ENCODE measurements around the gene GPER1.

GPER1 gene

GRCh38 chr7:1130021-1130990 is 42.4 kb downstream of the GPER1 start:
- DNase-seq (ENCODE audit: low read depth) = no peak
- H3K4me3 ChIP-seq (replicated peaks; ENCODE audit: low read depth, low read length) = no peak overlapping the region
- TF ChIP-seq CTCF (IDR thresholded peaks at IDR 0.05; ENCODE audit: low read length, missing control alignments) = no peak

GRCh38 chr7:1131471-1132265 is 43.8 kb downstream of the GPER1 start:
- TF ChIP-seq CTCF (IDR thresholded peaks at IDR 0.05; ENCODE audit: low read length, missing control alignments) = no peak
- DNase-seq (ENCODE audit: low read depth) = no peak
- no peak overlapping the region for H3K4me3 ChIP-seq (replicated peaks; ENCODE audit: low read depth, low read length)

- H3K4me3 ChIP-seq (replicated peaks; ENCODE audit: low read depth, low read length) = no peak overlapping the region
- no peak for TF ChIP-seq CTCF (IDR thresholded peaks at IDR 0.05; ENCODE audit: low read length, missing control alignments)
- no peak for DNase-seq (ENCODE audit: low read depth)
These were observed 47.0 kb downstream of the GPER1 start for GRCh38 chr7:1134951-1135350.

- DNase-seq (ENCODE audit: low read depth) = no peak
- H3K4me3 ChIP-seq (replicated peaks; ENCODE audit: low read depth, low read length) = peak overlapping the region; percentile 86
- TF ChIP-seq CTCF (IDR thresholded peaks at IDR 0.05; ENCODE audit: low read length, missing control alignments) = no peak
These were observed 49.1 kb downstream of the GPER1 start for GRCh38 chr7:1136841-1137516.

GRCh38 chr7:1137517-1138167 is 49.7 kb downstream of the GPER1 start:
- no peak for DNase-seq (ENCODE audit: low read depth)
- H3K4me3 ChIP-seq (replicated peaks; ENCODE audit: low read depth, low read length) = peak overlapping the region; percentile 86

More at GRCh38 chr7:1137517-1138167, 49.7 kb downstream of the GPER1 start:
- no peak for TF ChIP-seq CTCF (IDR thresholded peaks at IDR 0.05; ENCODE audit: low read length, missing control alignments)
